CD14-positive monocyte (primary cell): ENCODE results near the gene COX6B1. TPM values are rescaled to one million over a fixed set of nuclear protein-coding genes. Genes with fewer than 3 reads are reported as not detected.
"Not testable (repeated sequence)": the region's sequence is repeated elsewhere in the genome, so short reads cannot be mapped to it uniquely, and the experiment has no call there.

Experiments
- DNase-seq, 3 donors: peaks; one replicate each; pipeline ENCODE4 v3.0.0-alpha.2; 2011 to 2022
- H2AFZ ChIP-seq: 2 replicates; pipeline ENCODE4 v1.6.0; 2012; ENCODE audit warnings: mild to moderate bottlenecking, low read depth, low read length, inconsistent platforms; ENCODE audit not compliant: insufficient read depth, poor library complexity, severe bottlenecking
- H3K27ac ChIP-seq, 2 donors: 1 replicate in 1 of 2; 2 replicates in 1 of 2; pipeline ENCODE4 v1.5.1; 2012 to 2013; ENCODE audit warnings: low read length in 2 of 2, control low read depth in 1 of 2, inconsistent platforms in 1 of 2, low read depth in 1 of 2, mild to moderate bottlenecking in 1 of 2
- H3K27me3 ChIP-seq, 2 donors: one replicate each; pipeline versions ENCODE4 v1.6.0 to v1.6.1; 2011 to 2013; ENCODE audit warnings: low read length in 2 of 2; ENCODE audit not compliant: control insufficient read depth in 2 of 2, insufficient read depth in 2 of 2
- H3K36me3 ChIP-seq, 2 donors: replicated peaks in 1 of 2; 1 replicate in 1 of 2; 2 replicates in 1 of 2; pipeline versions ENCODE4 v1.5.1 to v1.6.1; 2012 to 2013; ENCODE audit warnings: low read length in 2 of 2, control low read depth in 1 of 2, inconsistent platforms in 1 of 2, mild to moderate bottlenecking in 1 of 2; ENCODE audit not compliant: insufficient read depth in 2 of 2, control insufficient read depth in 1 of 2
- H3K4me1 ChIP-seq, 2 donors: 1 replicate in 1 of 2; 2 replicates in 1 of 2; pipeline versions ENCODE4 v1.5.1 to v1.6.1; 2012 to 2013; ENCODE audit warnings: low read length in 2 of 2, control low read depth in 1 of 2, inconsistent platforms in 1 of 2, mild to moderate bottlenecking in 1 of 2, moderate library complexity in 1 of 2; ENCODE audit not compliant: insufficient read depth in 2 of 2, control insufficient read depth in 1 of 2
- H3K4me2 ChIP-seq: replicated peaks from 2 replicates; pipeline ENCODE3; 2012; ENCODE audit warnings: low read length, moderate library complexity, mild to moderate bottlenecking; ENCODE audit not compliant: poor library complexity, severe bottlenecking; ENCODE audit errors: extremely low read depth
- H3K4me3 ChIP-seq, 3 experiments: fragments of 200-600 bp in 1 of 3; sonication (generic) in 1 of 3; replicated peaks in 1 of 3; 1 replicate in 2 of 3; 2 replicates in 1 of 3; pipeline ENCODE4 v1.5.1; 2011 to 2013; ENCODE audit warnings: low read length in 3 of 3, mild to moderate bottlenecking in 3 of 3, control low read depth in 2 of 3, low read depth in 2 of 3, inconsistent platforms in 1 of 3, moderate library complexity in 1 of 3
- H3K79me2 ChIP-seq: 2 replicates; pipeline ENCODE4 v1.6.0; 2012; ENCODE audit warnings: mild to moderate bottlenecking, control low read depth, inconsistent platforms, low read length, moderate library complexity; ENCODE audit not compliant: insufficient read depth
- H3K9ac ChIP-seq: 2 replicates; pipeline ENCODE4 v1.6.0; 2017; ENCODE audit warnings: low read length, mild to moderate bottlenecking; ENCODE audit not compliant: insufficient read depth, poor library complexity, severe bottlenecking
- H3K9me3 ChIP-seq, 2 donors: replicated peaks in 1 of 2; 1 replicate in 1 of 2; 2 replicates in 1 of 2; pipeline versions ENCODE4 v1.5.1 to v1.6.1; 2012 to 2013; ENCODE audit warnings: low read length in 2 of 2, control low read depth in 1 of 2; ENCODE audit not compliant: control insufficient read depth in 1 of 2, insufficient read depth in 1 of 2
- H4K20me1 ChIP-seq: 2 replicates; pipeline ENCODE4 v1.6.0; 2012; ENCODE audit warnings: mild to moderate bottlenecking, low read length, control low read depth, moderate library complexity; ENCODE audit not compliant: insufficient read depth
- H3K27ac Mint-ChIP-seq, 7 donors: one replicate each; pipeline ENCODE4 v1.8.0; 2020; ENCODE audit warnings: mild to moderate bottlenecking in 7 of 7, mixed read lengths in 7 of 7, moderate library complexity in 6 of 7, inconsistent platforms in 2 of 7
- H3K27me3 Mint-ChIP-seq, 3 donors: one replicate each; pipeline ENCODE4 v1.8.0; 2021 to 2022; ENCODE audit warnings: low read depth in 3 of 3, mild to moderate bottlenecking in 3 of 3, mixed read lengths in 3 of 3, moderate library complexity in 3 of 3, inconsistent platforms in 1 of 3
- H3K36me3 Mint-ChIP-seq, 2 donors: one replicate each; pipeline ENCODE4 v1.8.0; 2020; ENCODE audit warnings: mixed read lengths in 2 of 2, inconsistent platforms in 1 of 2, mild to moderate bottlenecking in 1 of 2
- H3K4me1 Mint-ChIP-seq: one replicate; pipeline ENCODE4 v1.8.0; 2020; ENCODE audit warnings: mild to moderate bottlenecking, mixed read lengths
- H3K4me3 Mint-ChIP-seq, 2 donors: one replicate each; pipeline ENCODE4 v1.8.0; 2020; ENCODE audit warnings: mild to moderate bottlenecking in 2 of 2, mixed read lengths in 2 of 2, moderate library complexity in 1 of 2
- H3K9me3 Mint-ChIP-seq, 7 donors: one replicate each; pipeline ENCODE4 v1.8.0; 2020 to 2022; ENCODE audit warnings: mixed read lengths in 7 of 7, mild to moderate bottlenecking in 6 of 7, moderate library complexity in 6 of 7, inconsistent platforms in 2 of 7
- CTCF ChIP-seq: fragments of 200-600 bp; IDR thresholded peaks from one replicate; pipeline ENCODE4 v1.8.0; 2022; ENCODE audit warnings: antibody characterized with exemption, mild to moderate bottlenecking
- WGBS: methylation state at CpG from one replicate; pipeline ENCODE4 v1.1.5; 2013; ENCODE audit warnings: missing lambda C conversion rate; ENCODE audit not compliant: insufficient coverage; 5-methylcytosine and 5-hydroxymethylcytosine counted together
- intact Hi-C, 2 donors: fragments of 100-400 bp; cut with micrococcal nuclease; formaldehyde crosslinking; loops; one replicate each; pipeline versions ENCODE4 v1.15.0 to v1.15.1; 2023
- polyA minus RNA-seq: library from RNA; depleted of rRNA, polyadenylated mRNA; stranded (reverse); fragments of >200 nt; gene quantifications from 2 replicates; pipeline ENCODE4 v1.2.3, GENCODE V29; 2012
- polyA plus RNA-seq, 3 donors: library from polyadenylated mRNA; depleted of rRNA in 1 of 3; unstranded in 2 of 3; stranded (reverse) in 1 of 3; fragments of 300-500 nt in 2 of 3; fragments of >200 nt in 1 of 3; fragmentation: Illumina TruSeq in 2 of 3; gene quantifications; 1 replicate in 2 of 3; 2 replicates in 1 of 3; pipeline ENCODE4 v1.2.3, GENCODE V29; 2012 to 2021
- total RNA-seq, 12 experiments: library from RNA in 1 of 12; stranded (reverse) in 1 of 12; fragments of 120-200 nt in 1 of 12; gene quantifications; one replicate each; pipeline ENCODE4 v1.2.4 and lab custom pipeline; 2013 to 2026; ENCODE audit warnings: mixed read lengths in 6 of 12, inconsistent platforms in 1 of 12

Gene COX6B1
- total RNA-seq (2013), result 535 TPM
- polyA plus RNA-seq, result 100 to 1,000 TPM; 611 to 948 (median 825) TPM
- 201 and 360 TPM in 2 replicates for polyA minus RNA-seq
- total RNA-seq (lab: John Stamatoyannopoulos, UW), result 18.9 to 71.0 (median 60.8) reads per million in 11 experiments

GRCh38 chr19:35648017-35648961, at the start of gene COX6B1:
TSS of gene COX6B1 (plus strand) at chr19:35648323. CDS start at chr19:35651244, 2,921 bp downstream.
- H3K27ac Mint-ChIP-seq, result peak within 1 kb of the TSS; percentile 90 to 97 (median 93)
- intact Hi-C loops, result loop anchor here (5.0 to 10.0 kb wide), 2 partner anchors 36 to 97 kb away; partner anchors contain the start of genes HAUS5 (in 1 of the 2), IGFLR1 (in 1 of the 2), LIN37 (in 1 of the 2) and PSENEN (in 1 of the 2)
- peak within 1 kb of the TSS; percentile 63 to 91 for H3K27ac ChIP-seq
- H4K20me1 ChIP-seq, result peaks cover 20% of the 10 kb centered on the region
- peaks cover 39% of the 10 kb centered on the region for H3K4me1 Mint-ChIP-seq
- no peak for TF ChIP-seq CTCF
- H3K27me3 ChIP-seq, result no peaks in the 10 kb centered on the region
- peaks cover 0 to 1% (median 0%) of the 10 kb centered on the region in 3 donors for H3K27me3 Mint-ChIP-seq
- peak; percentile 95 to 98 (median 96) for DNase-seq
- H3K4me1 ChIP-seq, result peaks cover 35 to 45% of the 10 kb centered on the region in 2 donors
- H3K9me3 ChIP-seq, result no peaks in the 10 kb centered on the region
- WGBS, result under 1% methylated on average over 41 of the region's 46 CpGs
- peaks cover 11 to 28% of the 10 kb centered on the region in 2 donors for H3K36me3 Mint-ChIP-seq
- H2AFZ ChIP-seq, result peak within 1 kb of the TSS; percentile 89
- peak within 1 kb of the TSS; percentile 82 for H3K9ac ChIP-seq
- H3K4me3 ChIP-seq, result peak within 1 kb of the TSS; percentile 58 to 91 (median 66)
- H3K79me2 ChIP-seq, result peaks cover 32% of the 10 kb centered on the region
- H3K4me2 ChIP-seq, result peak within 1 kb of the TSS; percentile 96
- H3K36me3 ChIP-seq, result peaks cover 11 to 20% of the 10 kb centered on the region in 2 donors
- peak within 1 kb of the TSS; percentile 96 to 97 for H3K4me3 Mint-ChIP-seq
- no peaks in the 10 kb centered on the region for H3K9me3 Mint-ChIP-seq

- Mint-ChIP-seq H3K36me3 (no peaks in the 10 kb centered on the region), H3K27me3 (peaks cover 5 to 14% (median 13%) of the 10 kb centered on the region in 3 donors), H3K27ac (no peak overlapping the region), H3K4me3 (no peak overlapping the region), H3K4me1 (peaks cover 6% of the 10 kb centered on the region), H3K9me3 (peaks cover 2 to 16% (median 12%) of the 10 kb centered on the region in 7 donors)
- no peak for TF ChIP-seq CTCF
- Histone ChIP-seq H3K27me3 (no peaks in the 10 kb centered on the region), H3K79me2 (no peaks in the 10 kb centered on the region), H3K4me3 (no peak overlapping the region), H3K9ac (no peak overlapping the region), H3K27ac (no peak overlapping the region), H3K9me3 (peaks cover 9 to 12% of the 10 kb centered on the region in 2 donors), H3K36me3 (no peaks in the 10 kb centered on the region), H3K4me1 (peaks cover 0 to 3% of the 10 kb centered on the region in 2 donors), H4K20me1 (no peaks in the 10 kb centered on the region), H3K4me2 (no peak overlapping the region), H2AFZ (no peak overlapping the region)
- 100% methylated on average over 1 of the region's 3 CpGs for WGBS
- DNase-seq, result no peak
- intact Hi-C loops, result no loop called here
These were observed 46.2 kb upstream of the COX6B1 start for GRCh38 chr19:35601971-35602370.

GRCh38 chr19:35604436-35604835, 43.7 kb upstream of the COX6B1 start:
- H3K27me3 ChIP-seq, H3K79me2 ChIP-seq, H2AFZ ChIP-seq, H3K36me3 Mint-ChIP-seq, H3K27ac ChIP-seq, H3K4me1 ChIP-seq, H3K4me3 ChIP-seq, H3K9ac ChIP-seq, H3K27ac Mint-ChIP-seq, DNase-seq, intact Hi-C loops, H3K4me3 Mint-ChIP-seq, H3K36me3 ChIP-seq, H3K4me2 ChIP-seq, H4K20me1 ChIP-seq: not testable (repeated sequence)
- H3K9me3 ChIP-seq, result peaks cover 27 to 31% of the 10 kb centered on the region in 2 donors
- peaks cover 14 to 37% (median 34%) of the 10 kb centered on the region in 7 donors for H3K9me3 Mint-ChIP-seq
- H3K27me3 Mint-ChIP-seq, result peaks cover 5 to 11% (median 10%) of the 10 kb centered on the region in 3 donors
- 93% methylated on average over 3 of the region's 4 CpGs for WGBS
- H3K4me1 Mint-ChIP-seq, result peaks cover 10% of the 10 kb centered on the region
